GM23338 (cell line): ENCODE results near the gene PRM3. TPM values are rescaled to one million over a fixed set of nuclear protein-coding genes. Genes with fewer than 3 reads are reported as not detected.

Experiments
- ATAC-seq: fragments of 200-7000 bp; cut with Tn5 transposase; 3 replicates; pipeline ENCODE4 v1.9.1; 2020
- DNase-seq: peaks from one replicate; pipeline ENCODE4 v3.0.0-alpha.2; 2015; ENCODE audit warnings: low spot score
- H2AFZ ChIP-seq: fragments of 200-600 bp; sonication (generic); 2 replicates; pipeline ENCODE4 v1.8.0; 2016; ENCODE audit warnings: antibody characterized with exemption, mild to moderate bottlenecking, moderate library complexity
- H3F3A ChIP-seq: fragments of 200-600 bp; sonication (generic); replicated peaks from 2 replicates; pipeline ENCODE4 v1.8.0; 2017; ENCODE audit warnings: antibody characterized with exemption, mixed run types, low read depth
- H3K27ac ChIP-seq: fragments of 200-600 bp; sonication (generic); 2 replicates; pipeline ENCODE4 v1.6.1; 2016; ENCODE audit warnings: low read depth
- H3K27me3 ChIP-seq: fragments of 200-600 bp; sonication (generic); 2 replicates; pipeline ENCODE4 v1.8.0; 2016; ENCODE audit warnings: mild to moderate bottlenecking, mixed run types, moderate library complexity; ENCODE audit not compliant: insufficient read depth
- H3K36me3 ChIP-seq: fragments of 200-600 bp; sonication (generic); 2 replicates; pipeline ENCODE4 v1.8.0; 2016; ENCODE audit warnings: mild to moderate bottlenecking; ENCODE audit not compliant: insufficient read depth
- H3K4me1 ChIP-seq: fragments of 200-600 bp; sonication (generic); 2 replicates; pipeline ENCODE4 v1.8.0; 2016; ENCODE audit warnings: mild to moderate bottlenecking, moderate library complexity; ENCODE audit not compliant: insufficient read depth
- H3K4me2 ChIP-seq: fragments of 200-600 bp; sonication (generic); 2 replicates; pipeline ENCODE4 v1.7.1; 2017; ENCODE audit warnings: mixed run types
- H3K4me3 ChIP-seq: fragments of 200-600 bp; sonication (generic); 2 replicates; pipeline ENCODE4 v1.6.1; 2016; ENCODE audit warnings: mixed run types
- H3K79me2 ChIP-seq: fragments of 200-600 bp; sonication (generic); replicated peaks from 2 replicates; pipeline ENCODE4 v1.8.0; 2017; ENCODE audit warnings: mild to moderate bottlenecking; ENCODE audit not compliant: insufficient read depth
- H3K9me2 ChIP-seq: fragments of 200-600 bp; sonication (generic); 2 replicates; pipeline ENCODE4 v1.8.0; 2017; ENCODE audit not compliant: insufficient read depth
- H4K20me1 ChIP-seq: fragments of 200-600 bp; sonication (generic); replicated peaks from 2 replicates; pipeline ENCODE4 v1.8.0; 2017; ENCODE audit warnings: mild to moderate bottlenecking; ENCODE audit not compliant: insufficient read depth
- H3K27ac Mint-ChIP-seq: 2 replicates; pipeline ENCODE4 v1.8.0; 2020; ENCODE audit warnings: inconsistent platforms, mild to moderate bottlenecking, moderate library complexity, mixed read lengths
- H3K27me3 Mint-ChIP-seq: 3 replicates; pipeline ENCODE4 v1.8.0; 2022; ENCODE audit warnings: low read depth, mild to moderate bottlenecking, moderate library complexity, mixed read lengths, inconsistent platforms; ENCODE audit not compliant: insufficient read depth, poor library complexity
- H3K36me3 Mint-ChIP-seq: 3 replicates; pipeline ENCODE4 v1.8.0; 2021; ENCODE audit warnings: low read depth, mild to moderate bottlenecking, inconsistent platforms, moderate library complexity, mixed read lengths
- H3K4me1 Mint-ChIP-seq: 3 replicates; pipeline ENCODE4 v1.8.0; 2020; ENCODE audit warnings: mild to moderate bottlenecking, inconsistent platforms, mixed read lengths
- H3K4me3 Mint-ChIP-seq: 3 replicates; pipeline ENCODE4 v1.8.0; 2021; ENCODE audit warnings: moderate library complexity, mild to moderate bottlenecking, inconsistent platforms, mixed read lengths
- H3K9me3 Mint-ChIP-seq: 3 replicates; pipeline ENCODE4 v1.8.0; 2020; ENCODE audit warnings: moderate library complexity, mild to moderate bottlenecking, inconsistent platforms, mixed read lengths
- POLR2AphosphoS5 ChIP-seq: IDR thresholded peaks from 2 replicates; pipeline ENCODE4 v1.6.1; 2016; ENCODE audit warnings: antibody characterized with exemption, low read depth
- polyA plus RNA-seq: library from polyadenylated mRNA; unstranded; fragments of >200 nt; fragmentation: Nextera tagmentation; extraction: Ambion mirVana; gene quantifications from 2 replicates; pipeline ENCODE4 v1.2.1, GENCODE V29; 2016
- total RNA-seq: library from RNA; depleted of rRNA; stranded (reverse); fragments of >200 nt; shearing (Covaris generic); gene quantifications from 2 replicates; pipeline ENCODE4 v1.2.3, GENCODE V29; 2014
- TF ChIP-seq, protein P1 (sequence below): IDR thresholded peaks from 2 replicates; pipeline ENCODE4 v1.6.1; 2016; ENCODE audit warnings: antibody characterized with exemption
- TF ChIP-seq, protein P2 (sequence below): fragments of 250-450 bp; sonication (Bioruptor Pico); IDR thresholded peaks from 2 replicates; pipeline ENCODE4 v1.5.0; 2020; ENCODE audit warnings: mild to moderate bottlenecking, moderate library complexity
- TF ChIP-seq, protein P3 (sequence below), 2 experiments: fragments of 200-600 bp in 1 of 2; sonication (generic) in 1 of 2; conservative IDR thresholded peaks; 2 replicates each; pipeline versions ENCODE4 v1.5.1 to v1.6.1; 2016 to 2017; ENCODE audit warnings: antibody characterized with exemption in 2 of 2, low read depth in 2 of 2, mild to moderate bottlenecking in 2 of 2, moderate library complexity in 1 of 2

Gene PRM3
- total and polyA plus RNA-seq, 2 experiments from 2014 or later, result not detected

DNA sequence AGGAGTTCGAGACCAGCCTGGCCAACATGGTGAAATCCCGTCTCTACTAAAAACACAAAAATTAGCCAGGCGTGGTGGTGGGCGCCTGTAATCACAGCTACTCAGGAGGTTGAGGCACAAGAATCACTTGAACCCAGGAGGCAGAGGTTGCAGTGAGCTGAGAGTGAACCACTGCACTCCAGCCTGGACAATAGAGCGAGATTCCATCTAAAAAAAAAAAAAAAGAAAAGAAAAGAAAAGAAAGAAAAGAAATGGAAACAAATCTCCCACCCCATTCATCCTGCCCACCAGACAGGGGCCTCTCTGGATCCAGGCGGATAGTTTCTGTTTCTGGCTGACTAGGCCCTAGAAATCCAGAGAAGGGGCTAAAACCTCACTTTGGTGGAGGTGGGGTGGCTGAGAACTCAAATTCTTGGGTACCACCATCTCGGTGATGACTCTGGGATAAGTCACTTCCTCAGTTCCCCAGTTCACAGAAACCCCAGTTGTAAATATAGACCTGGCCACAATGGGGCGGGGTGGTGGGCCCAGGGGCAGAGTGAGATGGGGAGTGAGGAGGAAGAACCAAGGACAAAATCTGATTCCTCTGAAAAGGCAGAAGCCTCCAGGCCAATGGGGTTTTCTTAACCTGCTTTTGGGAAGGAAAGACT is 39.6 kb downstream of the PRM3 start:
- no peak overlapping the region for H2AFZ ChIP-seq
- H3K27me3 Mint-ChIP-seq, result peaks cover 13% of the 10 kb centered on the region

More for the DNA sequence above, 39.6 kb downstream of the PRM3 start:
- Histone ChIP-seq H3K4me1 (peaks cover 9% of the 10 kb centered on the region; the same call in 1 of the 2 replicates), H3K79me2 (no peaks in the 10 kb centered on the region), H3K4me2 (no peak overlapping the region), H3K9me2 (no peaks in the 10 kb centered on the region), H3K27ac (no peak overlapping the region), H3K27me3 (no peaks in the 10 kb centered on the region), H4K20me1 (no peaks in the 10 kb centered on the region), H3K36me3 (no peaks in the 10 kb centered on the region), H3F3A (0 out of 2 replicates have a peak, but pooled peaks cover 6% of the 10 kb centered on the region), H3K4me3 (no peak overlapping the region)
- TF ChIP-seq, protein P1, sequence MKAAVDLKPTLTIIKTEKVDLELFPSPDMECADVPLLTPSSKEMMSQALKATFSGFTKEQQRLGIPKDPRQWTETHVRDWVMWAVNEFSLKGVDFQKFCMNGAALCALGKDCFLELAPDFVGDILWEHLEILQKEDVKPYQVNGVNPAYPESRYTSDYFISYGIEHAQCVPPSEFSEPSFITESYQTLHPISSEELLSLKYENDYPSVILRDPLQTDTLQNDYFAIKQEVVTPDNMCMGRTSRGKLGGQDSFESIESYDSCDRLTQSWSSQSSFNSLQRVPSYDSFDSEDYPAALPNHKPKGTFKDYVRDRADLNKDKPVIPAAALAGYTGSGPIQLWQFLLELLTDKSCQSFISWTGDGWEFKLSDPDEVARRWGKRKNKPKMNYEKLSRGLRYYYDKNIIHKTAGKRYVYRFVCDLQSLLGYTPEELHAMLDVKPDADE, result no peak
- TF ChIP-seq, protein P2, sequence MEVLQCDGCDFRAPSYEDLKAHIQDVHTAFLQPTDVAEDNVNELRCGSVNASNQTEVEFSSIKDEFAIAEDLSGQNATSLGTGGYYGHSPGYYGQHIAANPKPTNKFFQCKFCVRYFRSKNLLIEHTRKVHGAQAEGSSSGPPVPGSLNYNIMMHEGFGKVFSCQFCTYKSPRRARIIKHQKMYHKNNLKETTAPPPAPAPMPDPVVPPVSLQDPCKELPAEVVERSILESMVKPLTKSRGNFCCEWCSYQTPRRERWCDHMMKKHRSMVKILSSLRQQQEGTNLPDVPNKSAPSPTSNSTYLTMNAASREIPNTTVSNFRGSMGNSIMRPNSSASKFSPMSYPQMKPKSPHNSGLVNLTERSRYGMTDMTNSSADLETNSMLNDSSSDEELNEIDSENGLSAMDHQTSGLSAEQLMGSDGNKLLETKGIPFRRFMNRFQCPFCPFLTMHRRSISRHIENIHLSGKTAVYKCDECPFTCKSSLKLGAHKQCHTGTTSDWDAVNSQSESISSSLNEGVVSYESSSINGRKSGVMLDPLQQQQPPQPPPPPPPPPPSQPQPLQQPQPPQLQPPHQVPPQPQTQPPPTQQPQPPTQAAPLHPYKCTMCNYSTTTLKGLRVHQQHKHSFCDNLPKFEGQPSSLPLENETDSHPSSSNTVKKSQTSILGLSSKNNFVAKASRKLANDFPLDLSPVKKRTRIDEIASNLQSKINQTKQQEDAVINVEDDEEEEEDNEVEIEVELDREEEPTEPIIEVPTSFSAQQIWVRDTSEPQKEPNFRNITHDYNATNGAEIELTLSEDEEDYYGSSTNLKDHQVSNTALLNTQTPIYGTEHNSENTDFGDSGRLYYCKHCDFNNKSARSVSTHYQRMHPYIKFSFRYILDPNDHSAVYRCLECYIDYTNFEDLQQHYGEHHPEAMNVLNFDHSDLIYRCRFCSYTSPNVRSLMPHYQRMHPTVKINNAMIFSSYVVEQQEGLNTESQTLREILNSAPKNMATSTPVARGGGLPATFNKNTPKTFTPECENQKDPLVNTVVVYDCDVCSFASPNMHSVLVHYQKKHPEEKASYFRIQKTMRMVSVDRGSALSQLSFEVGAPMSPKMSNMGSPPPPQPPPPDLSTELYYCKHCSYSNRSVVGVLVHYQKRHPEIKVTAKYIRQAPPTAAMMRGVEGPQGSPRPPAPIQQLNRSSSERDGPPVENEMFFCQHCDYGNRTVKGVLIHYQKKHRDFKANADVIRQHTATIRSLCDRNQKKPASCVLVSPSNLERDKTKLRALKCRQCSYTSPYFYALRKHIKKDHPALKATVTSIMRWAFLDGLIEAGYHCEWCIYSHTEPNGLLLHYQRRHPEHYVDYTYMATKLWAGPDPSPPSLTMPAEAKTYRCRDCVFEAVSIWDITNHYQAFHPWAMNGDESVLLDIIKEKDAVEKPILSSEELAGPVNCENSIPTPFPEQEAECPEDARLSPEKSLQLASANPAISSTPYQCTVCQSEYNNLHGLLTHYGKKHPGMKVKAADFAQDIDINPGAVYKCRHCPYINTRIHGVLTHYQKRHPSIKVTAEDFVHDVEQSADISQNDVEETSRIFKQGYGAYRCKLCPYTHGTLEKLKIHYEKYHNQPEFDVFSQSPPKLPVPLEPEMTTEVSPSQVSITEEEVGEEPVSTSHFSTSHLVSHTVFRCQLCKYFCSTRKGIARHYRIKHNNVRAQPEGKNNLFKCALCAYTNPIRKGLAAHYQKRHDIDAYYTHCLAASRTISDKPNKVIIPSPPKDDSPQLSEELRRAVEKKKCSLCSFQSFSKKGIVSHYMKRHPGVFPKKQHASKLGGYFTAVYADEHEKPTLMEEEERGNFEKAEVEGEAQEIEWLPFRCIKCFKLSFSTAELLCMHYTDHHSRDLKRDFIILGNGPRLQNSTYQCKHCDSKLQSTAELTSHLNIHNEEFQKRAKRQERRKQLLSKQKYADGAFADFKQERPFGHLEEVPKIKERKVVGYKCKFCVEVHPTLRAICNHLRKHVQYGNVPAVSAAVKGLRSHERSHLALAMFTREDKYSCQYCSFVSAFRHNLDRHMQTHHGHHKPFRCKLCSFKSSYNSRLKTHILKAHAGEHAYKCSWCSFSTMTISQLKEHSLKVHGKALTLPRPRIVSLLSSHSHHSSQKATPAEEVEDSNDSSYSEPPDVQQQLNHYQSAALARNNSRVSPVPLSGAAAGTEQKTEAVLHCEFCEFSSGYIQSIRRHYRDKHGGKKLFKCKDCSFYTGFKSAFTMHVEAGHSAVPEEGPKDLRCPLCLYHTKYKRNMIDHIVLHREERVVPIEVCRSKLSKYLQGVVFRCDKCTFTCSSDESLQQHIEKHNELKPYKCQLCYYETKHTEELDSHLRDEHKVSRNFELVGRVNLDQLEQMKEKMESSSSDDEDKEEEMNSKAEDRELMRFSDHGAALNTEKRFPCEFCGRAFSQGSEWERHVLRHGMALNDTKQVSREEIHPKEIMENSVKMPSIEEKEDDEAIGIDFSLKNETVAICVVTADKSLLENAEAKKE (CRISPR knock-in tag), result no peak
- TF ChIP-seq POLR2AphosphoS5, result no peak
- TF ChIP-seq, protein P3, sequence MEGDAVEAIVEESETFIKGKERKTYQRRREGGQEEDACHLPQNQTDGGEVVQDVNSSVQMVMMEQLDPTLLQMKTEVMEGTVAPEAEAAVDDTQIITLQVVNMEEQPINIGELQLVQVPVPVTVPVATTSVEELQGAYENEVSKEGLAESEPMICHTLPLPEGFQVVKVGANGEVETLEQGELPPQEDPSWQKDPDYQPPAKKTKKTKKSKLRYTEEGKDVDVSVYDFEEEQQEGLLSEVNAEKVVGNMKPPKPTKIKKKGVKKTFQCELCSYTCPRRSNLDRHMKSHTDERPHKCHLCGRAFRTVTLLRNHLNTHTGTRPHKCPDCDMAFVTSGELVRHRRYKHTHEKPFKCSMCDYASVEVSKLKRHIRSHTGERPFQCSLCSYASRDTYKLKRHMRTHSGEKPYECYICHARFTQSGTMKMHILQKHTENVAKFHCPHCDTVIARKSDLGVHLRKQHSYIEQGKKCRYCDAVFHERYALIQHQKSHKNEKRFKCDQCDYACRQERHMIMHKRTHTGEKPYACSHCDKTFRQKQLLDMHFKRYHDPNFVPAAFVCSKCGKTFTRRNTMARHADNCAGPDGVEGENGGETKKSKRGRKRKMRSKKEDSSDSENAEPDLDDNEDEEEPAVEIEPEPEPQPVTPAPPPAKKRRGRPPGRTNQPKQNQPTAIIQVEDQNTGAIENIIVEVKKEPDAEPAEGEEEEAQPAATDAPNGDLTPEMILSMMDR (conservative IDR thresholded peaks at IDR 0.05; ENCODE audit: low read depth in 2 of 2), result peak; percentile 35 to 49
- H3K9me3 Mint-ChIP-seq, result no peaks in the 10 kb centered on the region
- peak; percentile 64 for DNase-seq
- no peak overlapping the region for H3K27ac Mint-ChIP-seq
- ATAC-seq, result peak; percentile 62
- no peak overlapping the region for H3K4me3 Mint-ChIP-seq
- no peaks in the 10 kb centered on the region for H3K36me3 Mint-ChIP-seq
- H3K4me1 Mint-ChIP-seq, result peaks cover 8% of the 10 kb centered on the region
